GM23248 (cell line): Measurements from ENCODE around the gene PTPRK.

Source experiments
- EZH2 ChIP-seq: fragments of 200-600 bp; sonication (generic); IDR thresholded peaks from 2 replicates; pipeline ENCODE4 v1.6.1; 2018; ENCODE audit warnings: antibody characterized with exemption, mild to moderate bottlenecking; ENCODE audit not compliant: insufficient read depth, poor library complexity, severe bottlenecking
- EZH2phosphoT487 ChIP-seq: fragments of 200-600 bp; sonication (generic); IDR thresholded peaks from 2 replicates; pipeline ENCODE4 v1.6.1; 2018; ENCODE audit warnings: antibody characterized with exemption, moderate library complexity, mild to moderate bottlenecking, low read depth; ENCODE audit not compliant: insufficient read depth

DNA sequence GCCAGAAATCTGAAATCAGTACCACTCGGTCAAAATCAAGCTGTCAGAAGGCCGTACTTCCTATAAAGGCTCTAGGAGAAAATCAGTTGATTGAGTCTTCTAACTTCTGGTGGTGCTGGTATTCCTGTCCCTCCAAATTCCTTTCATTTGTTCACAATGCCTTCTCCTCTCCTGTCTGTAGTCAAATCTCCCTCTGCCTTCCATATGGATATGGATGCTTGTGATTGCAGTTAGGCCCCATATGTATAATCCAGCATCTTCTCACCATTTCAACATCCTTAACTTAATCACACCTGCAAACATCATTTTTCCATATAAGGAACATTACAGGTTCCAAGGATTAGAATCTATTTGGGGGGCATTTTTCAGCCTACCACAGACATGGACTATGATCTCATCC is 331.7 kb downstream of the PTPRK start:
- TF ChIP-seq EZH2 (no peak), EZH2phosphoT487 (no peak)
